GM18951 (cell line): ENCODE results near the gene BRF1.

ENCODE experiments used
- POLR2A ChIP-seq: IDR thresholded peaks from 4 replicates; pipeline ENCODE4 v1.6.1; 2011; ENCODE audit warnings: mild to moderate bottlenecking; ENCODE audit not compliant: insufficient read length, insufficient read depth; ENCODE audit errors: extremely low read depth
- in situ Hi-C: fragments of 300-500 bp; cut with MboI; formaldehyde crosslinking; loops from one replicate; pipeline ENCODE4 v1.12.0; 2022; ENCODE audit warnings: low sequenced_read_pairs, mixed read lengths, inconsistent platforms; ENCODE audit not compliant: unreplicated experiment

BRF1 gene

GRCh38 chr14:105204206-105204930 is 96.4 kb downstream of the BRF1 start:
- in situ Hi-C loops, result loop anchor here (10.0 kb wide), 1 partner anchor 60 kb away; no protein-coding TSS in a partner anchor
- TF ChIP-seq POLR2A, result no peak

GRCh38 chr14:105203701-105204100 is 97.1 kb downstream of the BRF1 start:
- TF ChIP-seq POLR2A, result no peak
- in situ Hi-C loops, result loop anchor here (10.0 kb wide), 1 partner anchor 61 kb away; no protein-coding TSS in a partner anchor

GRCh38 chr14:105203057-105203531 is 97.7 kb downstream of the BRF1 start:
- no peak for TF ChIP-seq POLR2A
- in situ Hi-C loops, result loop anchor here (10.0 kb wide), 1 partner anchor 62 kb away; no protein-coding TSS in a partner anchor

- in situ Hi-C loops, result loop anchor here (10.0 kb wide), 1 partner anchor 63 kb away; no protein-coding TSS in a partner anchor
- no peak for TF ChIP-seq POLR2A
These were observed 98.8 kb downstream of the BRF1 start for GRCh38 chr14:105201925-105202513.

- TF ChIP-seq POLR2A, result no peak
- in situ Hi-C loops, result loop anchor here (10.0 kb wide), 1 partner anchor 63 kb away; no protein-coding TSS in a partner anchor
These were observed 99.5 kb downstream of the BRF1 start for GRCh38 chr14:105201156-105201924.

- in situ Hi-C loops, result loop anchor here (10.0 kb wide), 1 partner anchor 64 kb away; no protein-coding TSS in a partner anchor
- TF ChIP-seq POLR2A, result no peak
These were observed 100.2 kb downstream of the BRF1 start for GRCh38 chr14:105200641-105201040.

GRCh38 chr14:105200074-105200473 is 100.7 kb downstream of the BRF1 start:
- TF ChIP-seq POLR2A, result no peak
- in situ Hi-C loops, result loop anchor here (10.0 kb wide), 1 partner anchor 65 kb away; no protein-coding TSS in a partner anchor

- no peak for TF ChIP-seq POLR2A
These were observed 101.7 kb downstream of the BRF1 start for GRCh38 chr14:105199093-105199492.

GRCh38 chr14:105198588-105198987 is 102.2 kb downstream of the BRF1 start:
- in situ Hi-C loops, result loop anchor here (10.0 kb wide), 1 partner anchor 146 kb away; no protein-coding TSS in a partner anchor
- TF ChIP-seq POLR2A, result no peak

More at GRCh38 chr14:105199093-105199492, 101.7 kb downstream of the BRF1 start:
- in situ Hi-C loops, result loop anchor here (10.0 kb wide), 1 partner anchor 146 kb away; no protein-coding TSS in a partner anchor

- TF ChIP-seq POLR2A, result no peak
- in situ Hi-C loops, result loop anchor here (10.0 kb wide), 1 partner anchor 148 kb away; no protein-coding TSS in a partner anchor
These were observed 103.6 kb downstream of the BRF1 start for GRCh38 chr14:105197211-105197641.

GRCh38 chr14:105196265-105196960 is 104.4 kb downstream of the BRF1 start:
- TF ChIP-seq POLR2A, result no peak
- in situ Hi-C loops, result loop anchor here (10.0 kb wide), 1 partner anchor 148 kb away; no protein-coding TSS in a partner anchor

GRCh38 chr14:105195522-105196264 is 105.1 kb downstream of the BRF1 start:
- in situ Hi-C loops, result loop anchor here (10.0 kb wide), 1 partner anchor 149 kb away; no protein-coding TSS in a partner anchor

More at GRCh38 chr14:105195522-105196264, 105.1 kb downstream of the BRF1 start:
- no peak for TF ChIP-seq POLR2A
